A549 treated with Hydrocortisone at 1 μM for 4 hours (cell line): ENCODE measurements around the gene RPL6. TPM values are rescaled to one million over a fixed set of nuclear protein-coding genes. Genes with fewer than 3 reads are reported as not detected.

Experiments used
- total RNA-seq: library from RNA; stranded (reverse); fragments of 200-300 nt; extraction: Qiagen RNA extraction; gene quantifications from 5 replicates; pipeline ENCODE4 v1.2.3, GENCODE V29; 2022

The RPL6 gene
- total RNA-seq: 2,075 to 2,384 TPM (median 2,202 TPM) in 5 replicates

DNA sequence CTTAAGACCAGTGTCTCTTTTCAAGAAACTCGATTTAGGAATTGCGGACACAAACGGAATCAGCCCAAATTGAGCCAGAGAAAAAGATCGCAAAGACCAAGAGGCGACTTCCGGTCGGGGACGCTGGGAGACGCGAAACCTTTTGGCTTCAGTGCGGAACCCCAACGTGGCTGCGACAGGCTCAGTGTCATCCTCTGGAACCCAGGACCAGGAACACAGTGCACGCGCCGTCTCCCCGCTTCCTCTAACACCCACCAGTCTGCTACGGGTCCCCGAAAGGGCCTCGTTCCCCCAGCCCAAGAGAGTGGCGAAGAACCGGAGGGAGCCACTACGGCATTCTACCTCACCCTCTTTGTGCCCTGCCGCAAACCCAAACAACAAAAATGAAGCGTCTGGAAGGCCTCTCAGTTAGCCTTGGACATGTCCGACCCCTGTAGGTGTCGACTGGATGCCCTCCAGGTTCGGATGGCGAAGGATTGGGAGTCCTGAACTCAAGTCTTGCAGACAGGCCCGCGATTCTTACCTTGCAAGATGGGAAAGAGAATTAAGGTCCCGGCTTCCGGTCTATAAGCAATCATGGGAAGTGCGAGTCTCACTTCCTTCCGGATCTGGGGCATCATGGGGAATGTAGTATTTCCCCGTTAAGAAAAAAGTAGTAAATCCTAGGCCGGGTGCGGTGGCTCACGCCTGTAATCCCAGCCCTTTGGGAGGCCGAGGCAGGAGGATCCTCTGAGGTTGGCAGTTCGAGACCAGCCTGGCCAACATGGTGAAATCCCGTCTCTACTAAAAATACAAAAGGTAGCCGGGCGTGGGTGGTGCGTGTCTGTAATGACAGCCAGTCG is at the start of gene RPL6:
TSS of gene RPL6 (minus strand) at position 542 of the 842 bp plus-strand sequence. CDS start 949 bp downstream, outside the sequence.

DNA sequence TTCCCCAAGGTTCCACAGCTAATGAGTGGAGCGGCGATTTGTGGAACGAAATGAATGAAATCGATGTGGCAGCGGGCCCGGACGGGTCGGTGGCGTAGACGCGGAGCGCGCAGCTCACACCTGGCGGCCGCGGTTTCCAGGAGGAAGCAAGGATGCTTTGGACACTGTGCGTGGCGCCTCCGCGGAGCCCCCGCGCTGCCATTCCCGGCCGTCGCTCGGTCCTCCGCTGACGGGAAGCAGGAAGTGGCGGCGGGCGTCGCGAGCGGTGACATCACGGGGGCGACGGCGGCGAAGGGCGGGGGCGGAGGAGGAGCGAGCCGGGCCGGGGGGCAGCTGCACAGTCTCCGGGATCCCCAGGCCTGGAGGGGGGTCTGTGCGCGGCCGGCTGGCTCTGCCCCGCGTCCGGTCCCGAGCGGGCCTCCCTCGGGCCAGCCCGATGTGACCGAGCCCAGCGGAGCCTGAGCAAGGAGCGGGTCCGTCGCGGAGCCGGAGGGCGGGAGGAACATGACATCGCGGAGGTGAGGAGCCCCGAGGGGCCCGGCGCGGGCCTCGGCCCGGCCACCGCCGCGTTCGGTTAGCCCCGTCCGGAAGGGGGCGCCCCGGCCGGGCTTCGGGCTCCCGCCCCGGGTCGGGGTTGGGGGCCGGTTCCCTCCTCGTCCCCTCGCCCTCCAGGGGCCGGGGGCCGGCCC is 9.3 kb upstream of the RPL6 start, which contains the start of gene PTPN11:
TSS of gene PTPN11 (plus strand) at position 340 of the 689 bp plus-strand sequence. CDS start at position 505, 165 bp downstream.

DNA sequence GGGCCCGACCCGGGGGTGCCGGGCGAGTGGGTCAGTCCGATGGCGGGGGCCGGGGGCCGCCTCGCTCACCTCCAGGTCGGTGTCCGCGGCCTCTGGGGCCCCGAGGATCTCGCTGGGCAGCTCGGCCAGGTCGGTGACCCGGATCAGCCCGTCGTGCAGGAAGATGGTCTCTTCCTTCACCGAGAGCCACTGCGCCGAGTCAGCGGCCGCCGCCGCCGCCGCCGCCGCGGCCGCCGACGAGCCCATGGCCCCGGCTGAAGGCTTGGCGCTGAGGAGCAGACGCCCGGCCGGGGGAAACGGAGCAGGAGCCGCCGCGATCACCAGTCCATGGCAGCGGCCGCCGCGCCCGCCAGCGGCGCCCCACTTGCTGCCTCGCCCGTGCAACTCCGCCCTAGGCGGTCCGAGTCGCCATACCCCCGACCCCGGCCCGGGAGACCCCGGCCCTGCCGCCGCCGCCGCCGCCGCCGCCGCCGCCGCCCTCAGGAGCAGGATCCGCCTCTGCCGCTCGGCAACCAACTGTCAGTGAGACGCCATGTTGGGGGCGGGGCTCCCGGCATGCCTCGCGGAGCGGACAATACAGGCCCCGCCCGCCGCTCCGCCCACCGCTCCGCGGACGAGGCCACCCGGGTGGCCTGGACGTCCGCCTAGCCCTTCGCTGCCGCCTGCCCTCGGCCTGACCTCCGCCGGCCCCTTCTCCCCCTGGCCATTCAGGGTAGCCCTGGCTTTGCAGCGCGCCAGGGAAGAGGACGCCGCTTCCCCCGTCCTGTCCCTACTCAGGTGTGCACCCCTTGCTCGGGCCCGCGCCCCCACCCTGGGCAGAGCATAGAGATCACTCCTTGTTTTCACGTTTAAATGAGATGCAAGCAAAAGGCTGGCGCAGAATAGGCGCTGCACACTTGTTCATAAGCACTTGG is 27.3 kb downstream of the RPL6 start, which contains the start of gene HECTD4:
TSS of gene HECTD4 (minus strand) at position 549 of the 914 bp plus-strand sequence. CDS start at position 246, 303 bp downstream.

Other genes starting within 250 kb of the RPL6 start
- 12.2 to 13.5 TPM (median 12.5 TPM) in 5 replicates for gene HECTD4, start 27.2 kb downstream of the RPL6 start, total RNA-seq
- 40.8 to 71.8 TPM (median 53.2 TPM) in 5 replicates for gene PTPN11, start 9.3 kb upstream of the RPL6 start, total RNA-seq